ENCODE data around the gene TMCO4. TPM values are rescaled to one million over a fixed set of nuclear protein-coding genes. Genes with fewer than 3 reads are reported as not detected.

Gene TMCO4
- total RNA-seq, result 8.8 and 15.0 TPM in 2 replicates

GRCh38 chr1:19799230-19800075, at the start of gene TMCO4:
Gene TMCO4 (minus strand): TSS chr1:19799916. CDS start chr1:19780758, 19,158 bp downstream.

GRCh38 chr1:19814681-19815503, 15.2 kb upstream of the TMCO4 start, which contains the start of gene RNF186:
Gene RNF186 (minus strand): TSS chr1:19815283. CDS start chr1:19815101, 182 bp downstream.

GRCh38 chr1:19664453-19665185, 135.1 kb downstream of the TMCO4 start, which contains the start of gene HTR6:
Gene HTR6 (plus strand): TSS chr1:19664875. CDS start chr1:19665754, 879 bp downstream.

GRCh38 chr1:19643602-19644394, 155.9 kb downstream of the TMCO4 start, which contains the start of gene NBL1:
Gene NBL1 (plus strand): TSS chr1:19644311. CDS start chr1:19655031, 10,720 bp downstream.

Other genes starting within 250 kb of the TMCO4 start
- 103 and 185 TPM in 2 replicates for gene NBL1, start 155.6 kb downstream of the TMCO4 start, total RNA-seq
- gene HTR6, start 135.0 kb downstream of the TMCO4 start, total RNA-seq, result not detected in 2 replicates
- not detected in 2 replicates for gene RNF186, start 15.4 kb upstream of the TMCO4 start, total RNA-seq
- gene OTUD3, start 82.5 kb upstream of the TMCO4 start, total RNA-seq, result 2.6 and 3.9 TPM in 2 replicates
- not detected in 2 replicates for gene PLA2G2E, start 123.7 kb upstream of the TMCO4 start, total RNA-seq
- gene PLA2G2A, start 179.7 kb upstream of the TMCO4 start, total RNA-seq, result 2.0 and 3.2 TPM in 2 replicates